Activated naive CD4-positive, alpha-beta T cell treated with anti-CD3 and anti-CD28 coated beads, Interleukin-2, amount 50 U/mL, for 72 hours (primary cell): ENCODE results near the gene UBASH3B. TPM values are rescaled to one million over a fixed set of nuclear protein-coding genes. Genes with fewer than 3 reads are reported as not detected.

Source experiments
- ATAC-seq, 2 donors: fragments of 150-1000 bp; cut with Tn5 transposase; 2 replicates each; pipeline ENCODE4 v1.10.0; 2021; ENCODE audit warnings: mild to moderate bottlenecking in 2 of 2, moderate library complexity in 2 of 2
- DNase-seq, 2 donors: peaks; one replicate each; pipeline ENCODE4 v3.0.0; 2021 to 2022; ENCODE audit warnings: low spot score in 2 of 2
- H3K27ac Mint-ChIP-seq, 2 donors: one replicate each; pipeline ENCODE4 v1.8.0; 2022; ENCODE audit warnings: mild to moderate bottlenecking in 2 of 2, mixed read lengths in 2 of 2
- H3K36me3 Mint-ChIP-seq, 2 donors: one replicate each; pipeline ENCODE4 v1.8.0; 2022; ENCODE audit warnings: mixed read lengths in 2 of 2
- H3K9me3 Mint-ChIP-seq, 2 donors: one replicate each; pipeline ENCODE4 v1.8.0; 2022; ENCODE audit warnings: mixed read lengths in 2 of 2
- total RNA-seq, 2 donors: library from RNA; stranded (reverse); gene quantifications; one replicate each; pipeline ENCODE4 v1.2.3, GENCODE V29; 2022

UBASH3B gene
- total RNA-seq, 2 donors from 2014 or later, result 11.6 to 26.0 TPM

GRCh38 chr11:122663764-122664163, 8.2 kb downstream of the UBASH3B start:
- ATAC-seq, result no peak
- Mint-ChIP-seq H3K27ac (no peak overlapping the region), H3K36me3 (no peaks in the 10 kb centered on the region), H3K9me3 (no peaks in the 10 kb centered on the region)
- no peak for DNase-seq

GRCh38 chr11:122664188-122664587, 8.7 kb downstream of the UBASH3B start:
- H3K36me3 Mint-ChIP-seq, result peaks cover under 1 to 2% of the 10 kb centered on the region in 2 donors
- DNase-seq, result no peak
- no peak for ATAC-seq
- H3K9me3 Mint-ChIP-seq, result peaks cover 1 to 2% of the 10 kb centered on the region in 2 donors
- H3K27ac Mint-ChIP-seq, result no peak overlapping the region

- Mint-ChIP-seq H3K9me3 (peaks cover 4 to 7% of the 10 kb centered on the region in 2 donors), H3K36me3 (peaks cover 4 to 14% of the 10 kb centered on the region in 2 donors), H3K27ac (no peak overlapping the region)
- DNase-seq, result no peak
- ATAC-seq, result no peak
Observed at GRCh38 chr11:122665861-122666260, 10.3 kb downstream of the UBASH3B start.

- Mint-ChIP-seq H3K36me3 (peaks cover 4 to 14% of the 10 kb centered on the region in 2 donors), H3K9me3 (peaks cover 4 to 7% of the 10 kb centered on the region in 2 donors), H3K27ac (peak overlapping the region in 1 of 2 donors; percentile 69)
- DNase-seq (no peak), ATAC-seq (peak in 1 of 2 donors; percentile 60)
Observed at GRCh38 chr11:122666743-122667142, 11.2 kb downstream of the UBASH3B start.

- Mint-ChIP-seq H3K36me3 (peaks cover 4 to 19% of the 10 kb centered on the region in 2 donors), H3K27ac (peak overlapping the region in 1 of 2 donors; percentile 9), H3K9me3 (peaks cover 4 to 7% of the 10 kb centered on the region in 2 donors)
- peak in 1 of 2 donors; percentile 25 for DNase-seq
- ATAC-seq, result peak; percentile 84 to 92
Observed at GRCh38 chr11:122668562-122669090, 13.1 kb downstream of the UBASH3B start.

- no peak for DNase-seq
- peaks cover 4 to 7% of the 10 kb centered on the region in 2 donors for H3K9me3 Mint-ChIP-seq
- ATAC-seq, result no peak
- no peak overlapping the region for H3K27ac Mint-ChIP-seq
- H3K36me3 Mint-ChIP-seq, result peaks cover 4 to 19% of the 10 kb centered on the region in 2 donors
Observed at GRCh38 chr11:122670131-122670530, 14.6 kb downstream of the UBASH3B start.

GRCh38 chr11:122671400-122671891, 15.9 kb downstream of the UBASH3B start:
- peaks cover 4 to 7% of the 10 kb centered on the region in 2 donors for H3K9me3 Mint-ChIP-seq
- peaks cover 4 to 19% of the 10 kb centered on the region in 2 donors for H3K36me3 Mint-ChIP-seq
- DNase-seq (no peak), ATAC-seq (no peak)
- H3K27ac Mint-ChIP-seq, result no peak overlapping the region

- DNase-seq, result no peak
- H3K9me3 Mint-ChIP-seq, result peaks cover 4 to 7% of the 10 kb centered on the region in 2 donors
- H3K36me3 Mint-ChIP-seq, result peaks cover 4 to 19% of the 10 kb centered on the region in 2 donors
- H3K27ac Mint-ChIP-seq, result no peak overlapping the region
- no peak for ATAC-seq
Observed at GRCh38 chr11:122672892-122673291, 17.4 kb downstream of the UBASH3B start.

- H3K36me3 Mint-ChIP-seq, result peaks cover 4 to 19% of the 10 kb centered on the region in 2 donors
- peaks cover 4 to 7% of the 10 kb centered on the region in 2 donors for H3K9me3 Mint-ChIP-seq
- H3K27ac Mint-ChIP-seq, result no peak overlapping the region
- DNase-seq, result no peak
- ATAC-seq, result no peak
Observed at GRCh38 chr11:122673701-122674100, 18.2 kb downstream of the UBASH3B start.

GRCh38 chr11:122676638-122677037, 21.1 kb downstream of the UBASH3B start:
- peak overlapping the region; percentile 11 to 76 for H3K27ac Mint-ChIP-seq

GRCh38 chr11:122677256-122677655, 21.7 kb downstream of the UBASH3B start:
- Mint-ChIP-seq H3K27ac (no peak overlapping the region), H3K9me3 (no peaks in the 10 kb centered on the region), H3K36me3 (peaks cover 0 to 5% of the 10 kb centered on the region in 2 donors)
- ATAC-seq (no peak), DNase-seq (no peak)

More at GRCh38 chr11:122676638-122677037, 21.1 kb downstream of the UBASH3B start:
- DNase-seq (no peak), ATAC-seq (peak; percentile 29 to 43)
- Mint-ChIP-seq H3K9me3 (no peaks in the 10 kb centered on the region), H3K36me3 (peaks cover 0 to 5% of the 10 kb centered on the region in 2 donors)

GRCh38 chr11:122678406-122678805, 22.9 kb downstream of the UBASH3B start:
- ATAC-seq (no peak), DNase-seq (no peak)
- no peaks in the 10 kb centered on the region for H3K9me3 Mint-ChIP-seq
- H3K27ac Mint-ChIP-seq, result no peak overlapping the region
- H3K36me3 Mint-ChIP-seq, result no peaks in the 10 kb centered on the region

GRCh38 chr11:122679466-122679865, 23.9 kb downstream of the UBASH3B start:
- no peak for DNase-seq
- Mint-ChIP-seq H3K27ac (no peak overlapping the region), H3K36me3 (no peaks in the 10 kb centered on the region), H3K9me3 (no peaks in the 10 kb centered on the region)
- ATAC-seq, result no peak

- ATAC-seq (no peak), DNase-seq (no peak)
- H3K36me3 Mint-ChIP-seq, result no peaks in the 10 kb centered on the region
- H3K9me3 Mint-ChIP-seq, result no peaks in the 10 kb centered on the region
- no peak overlapping the region for H3K27ac Mint-ChIP-seq
Observed at GRCh38 chr11:122681070-122681469, 25.5 kb downstream of the UBASH3B start.

GRCh38 chr11:122681735-122682134, 26.2 kb downstream of the UBASH3B start:
- peak; percentile 46 to 48 for ATAC-seq
- Mint-ChIP-seq H3K9me3 (no peaks in the 10 kb centered on the region), H3K27ac (no peak overlapping the region), H3K36me3 (no peaks in the 10 kb centered on the region)
- DNase-seq, result no peak

- no peaks in the 10 kb centered on the region for H3K36me3 Mint-ChIP-seq
- no peak overlapping the region for H3K27ac Mint-ChIP-seq
- ATAC-seq (no peak), DNase-seq (no peak)
- no peaks in the 10 kb centered on the region for H3K9me3 Mint-ChIP-seq
Observed at GRCh38 chr11:122682464-122682863, 26.9 kb downstream of the UBASH3B start.

GRCh38 chr11:122685041-122685440, 29.5 kb downstream of the UBASH3B start:
- H3K27ac Mint-ChIP-seq, result no peak overlapping the region
- DNase-seq, result no peak
- no peak for ATAC-seq
- H3K36me3 Mint-ChIP-seq, result no peaks in the 10 kb centered on the region
- no peaks in the 10 kb centered on the region for H3K9me3 Mint-ChIP-seq

- Mint-ChIP-seq H3K36me3 (no peaks in the 10 kb centered on the region), H3K9me3 (no peaks in the 10 kb centered on the region), H3K27ac (peak overlapping the region in 1 of 2 donors; percentile 65)
- DNase-seq, result no peak
- no peak for ATAC-seq
Observed at GRCh38 chr11:122686111-122686510, 30.6 kb downstream of the UBASH3B start.
